ENCODE results near the gene CHRNA4.

GRCh38 chr20:63334356-63334755 is 26.8 kb downstream of the CHRNA4 start:
- TF ChIP-seq CTCF (IDR thresholded peaks at IDR 0.05; ENCODE audit: borderline replicate concordance, extremely low read depth, low read length, poor library complexity, severe bottlenecking) (no peak), EZH2 (IDR thresholded peaks at IDR 0.05; ENCODE audit: borderline replicate concordance, low read depth, low read length, severe bottlenecking) (no peak)
